NCI-H82 treated with DMSO at 0.1 percent for 48 hours (cell line): Measurements from ENCODE around the gene PODNL1.

Source experiments
- DNase-seq: peaks from one replicate; lab custom pipeline; 2025; ENCODE audit not compliant: unreplicated experiment; lab: John Stamatoyannopoulos, UW

PODNL1 gene

GRCh38 chr19:13896227-13896626 lies 42.0 kb downstream of the PODNL1 start:
- no peak for DNase-seq

- DNase-seq = no peak
Measured at GRCh38 chr19:13894552-13894951, 43.7 kb downstream of the PODNL1 start.

GRCh38 chr19:13892870-13893269 lies 45.3 kb downstream of the PODNL1 start:
- DNase-seq = no peak

- no peak for DNase-seq
Measured at GRCh38 chr19:13890136-13890535, 48.1 kb downstream of the PODNL1 start.

- no peak for DNase-seq
Measured at GRCh38 chr19:13888281-13888680, 49.9 kb downstream of the PODNL1 start.

GRCh38 chr19:13887517-13887916 lies 50.7 kb downstream of the PODNL1 start:
- no peak for DNase-seq

- no peak for DNase-seq
Measured at GRCh38 chr19:13887018-13887436, 51.2 kb downstream of the PODNL1 start.

GRCh38 chr19:13885826-13886365 lies 52.3 kb downstream of the PODNL1 start:
- no peak for DNase-seq

- no peak for DNase-seq
Measured at GRCh38 chr19:13884726-13885591, 53.3 kb downstream of the PODNL1 start.

- DNase-seq = no peak
Measured at GRCh38 chr19:13883516-13884064, 54.6 kb downstream of the PODNL1 start.

GRCh38 chr19:13882836-13883235 lies 55.4 kb downstream of the PODNL1 start:
- DNase-seq = no peak

GRCh38 chr19:13882419-13882795 lies 55.8 kb downstream of the PODNL1 start:
- DNase-seq = no peak

- no peak for DNase-seq
Measured at GRCh38 chr19:13881692-13882418, 56.4 kb downstream of the PODNL1 start.

- DNase-seq = no peak
Measured at GRCh38 chr19:13881251-13881691, 56.9 kb downstream of the PODNL1 start.
